ENCODE results near the gene MIEF1. TPM values are rescaled to one million over a fixed set of nuclear protein-coding genes. Genes with fewer than 3 reads are reported as not detected.

MIEF1 gene
- total RNA-seq, 2 donors from 2014 or later, result 16.9 to 22.7 TPM

DNA sequence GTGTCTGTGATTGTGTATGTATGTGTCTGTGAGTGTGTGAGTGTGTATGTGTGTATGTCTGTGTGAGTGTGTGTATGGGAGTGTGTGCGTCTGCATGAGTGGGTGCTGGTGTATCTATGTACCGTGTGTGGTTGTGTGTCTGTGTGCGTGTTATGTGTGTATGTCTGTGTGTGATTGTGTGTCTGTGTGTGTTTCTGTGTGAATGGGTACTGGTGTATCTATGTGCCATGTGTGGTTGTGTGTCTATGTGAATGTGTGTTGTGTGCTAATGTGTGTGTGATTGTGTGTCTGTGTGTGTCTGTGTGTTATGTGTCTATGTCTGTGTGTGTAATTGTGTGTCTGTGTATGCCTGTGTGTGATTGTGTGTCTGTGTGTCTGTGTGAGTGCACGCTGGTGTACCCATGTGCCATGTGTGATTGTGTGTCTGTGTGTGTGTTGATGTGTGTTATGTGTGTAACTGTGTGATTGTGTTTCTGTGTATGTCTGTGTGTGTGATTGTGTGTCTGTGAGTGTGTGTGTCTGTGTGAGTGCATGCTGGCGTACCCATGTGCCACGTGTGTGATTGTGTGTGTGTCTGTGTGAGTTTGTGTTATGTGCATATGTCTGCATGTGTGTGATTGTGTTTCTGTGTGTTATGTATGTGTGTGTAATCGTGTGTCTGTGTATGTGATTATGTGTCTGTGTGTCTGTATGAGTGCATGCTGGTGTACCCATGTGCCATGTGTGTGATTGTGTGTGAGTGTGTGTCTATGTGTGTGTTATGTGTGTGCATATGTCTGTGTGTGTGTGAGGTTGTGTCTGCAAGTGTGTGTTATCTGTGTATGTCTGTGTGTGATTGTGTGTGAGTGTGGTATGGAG, 61.7 kb downstream of the MIEF1 start:
- no peaks in the 10 kb centered on the region for H3K9me3 ChIP-seq (ENCODE audit: control insufficient read depth, low read length, poor library complexity, severe bottlenecking)
- DNase-seq, result no peak
- ATAC-seq, result no peak
- no peaks in the 10 kb centered on the region for H3K36me3 Mint-ChIP-seq (ENCODE audit: low read depth)
- H3K4me1 Mint-ChIP-seq, result peaks cover 21% of the 10 kb centered on the region
- no peak overlapping the region for H3K4me3 Mint-ChIP-seq
- H3K27me3 Mint-ChIP-seq, result peaks cover 13% of the 10 kb centered on the region
- H3K27ac Mint-ChIP-seq, result no peak overlapping the region

DNA sequence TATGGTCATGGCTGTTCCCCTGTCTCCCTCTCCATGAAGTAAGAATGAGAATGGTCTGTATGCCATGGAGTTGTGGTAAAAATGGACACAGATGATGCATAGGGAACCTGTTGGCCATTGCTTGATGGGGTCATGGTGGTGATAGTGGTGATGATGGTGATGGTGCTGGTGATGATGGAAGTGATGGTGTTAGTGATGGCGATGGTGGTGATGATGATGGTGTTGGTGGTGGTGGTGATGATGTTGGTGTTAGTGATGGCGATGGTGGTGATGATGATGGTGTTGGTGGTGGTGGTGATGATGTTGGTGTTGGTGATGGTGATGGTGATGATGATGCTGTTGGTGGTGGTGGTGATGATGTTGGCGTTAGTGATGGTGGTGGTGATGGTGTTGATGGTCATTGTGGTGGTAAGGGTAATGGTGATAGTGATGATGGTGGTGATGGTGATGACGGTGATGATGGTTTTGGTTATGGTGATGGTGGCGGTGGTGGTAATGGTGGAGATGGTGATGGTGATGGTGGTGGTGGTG, 63.4 kb downstream of the MIEF1 start:
- H3K27ac Mint-ChIP-seq, result no peak overlapping the region
- peaks cover 3% of the 10 kb centered on the region for H3K27me3 Mint-ChIP-seq
- H3K4me3 Mint-ChIP-seq, result no peak overlapping the region
- H3K4me1 Mint-ChIP-seq, result peaks cover 15% of the 10 kb centered on the region
- ATAC-seq (no peak), DNase-seq (no peak)
- no peaks in the 10 kb centered on the region for H3K36me3 Mint-ChIP-seq (ENCODE audit: low read depth)
- no peaks in the 10 kb centered on the region for H3K9me3 ChIP-seq (ENCODE audit: control insufficient read depth, low read length, poor library complexity, severe bottlenecking)

DNA sequence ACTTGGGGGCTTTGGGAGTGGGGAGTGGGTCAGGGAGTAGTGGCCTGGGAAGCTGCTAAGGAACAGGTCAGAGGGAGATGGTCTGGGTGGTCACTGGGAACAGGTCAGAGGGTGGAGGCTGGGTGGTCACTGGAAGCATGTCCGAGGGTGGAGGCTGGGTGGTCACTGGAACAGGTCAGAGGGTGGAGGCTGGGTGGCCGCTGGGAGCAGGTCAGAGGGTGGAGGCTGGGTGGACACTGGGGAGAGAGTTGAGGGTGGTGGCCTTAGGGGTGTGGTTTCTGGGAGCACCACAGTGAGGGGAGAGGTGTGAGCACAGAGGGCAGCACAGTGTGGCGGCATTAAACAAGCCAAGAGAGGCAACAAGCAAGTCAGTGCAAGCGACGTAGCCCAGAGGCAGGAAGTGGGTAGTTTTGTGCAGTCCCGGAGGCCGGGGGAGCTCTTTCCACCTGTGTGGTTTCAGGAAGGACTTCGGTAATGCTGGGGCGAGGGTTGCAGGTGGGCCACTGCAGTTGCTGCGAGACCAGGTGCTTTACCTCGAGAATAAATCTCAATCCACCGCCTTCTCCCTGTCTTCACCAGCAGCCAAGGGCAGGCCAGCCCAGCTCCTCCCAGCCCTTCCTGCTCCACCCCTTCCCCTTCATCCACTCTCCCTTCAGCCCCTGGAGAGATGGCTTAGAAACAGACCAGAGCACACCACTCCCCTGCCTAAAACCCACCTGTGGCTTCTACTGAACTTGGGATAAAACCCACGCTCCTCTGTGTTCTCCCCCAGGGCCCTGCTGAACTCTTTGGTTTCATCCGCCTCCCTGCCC, 65.3 kb downstream of the MIEF1 start:
- peaks cover 16% of the 10 kb centered on the region for H3K4me1 Mint-ChIP-seq
- no peaks in the 10 kb centered on the region for H3K9me3 ChIP-seq (ENCODE audit: control insufficient read depth, low read length, poor library complexity, severe bottlenecking)
- H3K27ac Mint-ChIP-seq, result peak overlapping the region; percentile 81
- DNase-seq (peak in 1 of 3 donors; percentile 19), ATAC-seq (peak; percentile 91)
- H3K4me3 Mint-ChIP-seq, result peak overlapping the region; percentile 54
- H3K36me3 Mint-ChIP-seq (ENCODE audit: low read depth), result no peaks in the 10 kb centered on the region
- H3K27me3 Mint-ChIP-seq, result no peaks in the 10 kb centered on the region

Other genes with a start within 250 kb of the MIEF1 start
- 1,000 to 10,000 TPM; 3,215 to 3,260 TPM for gene RPL3, start 182.7 kb upstream of the MIEF1 start, total RNA-seq
- 1 to 10 TPM in 1 of 2 donors, under 1 TPM in 1; 0.47 to 1.1 TPM for gene SYNGR1, start 152.3 kb upstream of the MIEF1 start, total RNA-seq
- 10 to 100 TPM; 22.0 to 23.6 TPM for gene TAB1, start 102.5 kb upstream of the MIEF1 start, total RNA-seq
- gene MGAT3, start 45.3 kb upstream of the MIEF1 start, total RNA-seq, result under 1 TPM; 0.25 to 0.96 TPM
- gene ATF4, start 18.3 kb downstream of the MIEF1 start, total RNA-seq, result 100 to 1,000 TPM; 260 to 333 TPM
- gene RPS19BP1, start 30.5 kb downstream of the MIEF1 start, total RNA-seq, result 10 to 100 TPM; 42.6 to 47.3 TPM
- 10 to 100 TPM; 20.3 to 27.9 TPM for gene CACNA1I, start 68.5 kb downstream of the MIEF1 start, total RNA-seq

All from T-helper 17 cell (primary cell).